HG03558 (cell line): Measurements from ENCODE around the gene C16orf87.

Source experiments
- ATAC-seq: cut with Tn5 transposase; IDR thresholded peaks from one replicate; pipeline ENCODE4 v1.9.1; 2021; ENCODE audit warnings: moderate number of reproducible peaks; ENCODE audit not compliant: unreplicated experiment; ENCODE audit errors: extremely low read depth

C16orf87 gene

GRCh38 chr16:46763147-46763546 lies 67.8 kb downstream of the C16orf87 start:
- no peak for ATAC-seq

GRCh38 chr16:46762583-46762982 lies 68.4 kb downstream of the C16orf87 start:
- ATAC-seq = no peak

GRCh38 chr16:46759309-46759708 lies 71.7 kb downstream of the C16orf87 start:
- no peak for ATAC-seq

GRCh38 chr16:46757339-46758050 lies 73.5 kb downstream of the C16orf87 start:
- ATAC-seq = no peak

GRCh38 chr16:46756772-46757171 lies 74.2 kb downstream of the C16orf87 start:
- ATAC-seq = no peak

- ATAC-seq = no peak
These were observed 78.0 kb downstream of the C16orf87 start for GRCh38 chr16:46753015-46753414.

GRCh38 chr16:46751381-46751780 lies 79.6 kb downstream of the C16orf87 start:
- no peak for ATAC-seq

- ATAC-seq = no peak
These were observed 81.9 kb downstream of the C16orf87 start for GRCh38 chr16:46748775-46749705.

- no peak for ATAC-seq
These were observed 83.0 kb downstream of the C16orf87 start, which contains the start of gene MYLK3 for GRCh38 chr16:46747777-46748651. Gene MYLK3 (minus strand): TSS chr16:46748344. CDS start chr16:46748193, 151 bp downstream.

GRCh38 chr16:46746821-46747776 lies 83.9 kb downstream of the C16orf87 start:
- no peak for ATAC-seq
